Measurements from ENCODE around the gene TPRN.

The TPRN gene

GRCh38 chr9:137236238-137236935 is 35.8 kb upstream of the TPRN start:
- peak in 56 of 58 donors; percentile 7 to 88 (median 67) for DNase-seq

DNA sequence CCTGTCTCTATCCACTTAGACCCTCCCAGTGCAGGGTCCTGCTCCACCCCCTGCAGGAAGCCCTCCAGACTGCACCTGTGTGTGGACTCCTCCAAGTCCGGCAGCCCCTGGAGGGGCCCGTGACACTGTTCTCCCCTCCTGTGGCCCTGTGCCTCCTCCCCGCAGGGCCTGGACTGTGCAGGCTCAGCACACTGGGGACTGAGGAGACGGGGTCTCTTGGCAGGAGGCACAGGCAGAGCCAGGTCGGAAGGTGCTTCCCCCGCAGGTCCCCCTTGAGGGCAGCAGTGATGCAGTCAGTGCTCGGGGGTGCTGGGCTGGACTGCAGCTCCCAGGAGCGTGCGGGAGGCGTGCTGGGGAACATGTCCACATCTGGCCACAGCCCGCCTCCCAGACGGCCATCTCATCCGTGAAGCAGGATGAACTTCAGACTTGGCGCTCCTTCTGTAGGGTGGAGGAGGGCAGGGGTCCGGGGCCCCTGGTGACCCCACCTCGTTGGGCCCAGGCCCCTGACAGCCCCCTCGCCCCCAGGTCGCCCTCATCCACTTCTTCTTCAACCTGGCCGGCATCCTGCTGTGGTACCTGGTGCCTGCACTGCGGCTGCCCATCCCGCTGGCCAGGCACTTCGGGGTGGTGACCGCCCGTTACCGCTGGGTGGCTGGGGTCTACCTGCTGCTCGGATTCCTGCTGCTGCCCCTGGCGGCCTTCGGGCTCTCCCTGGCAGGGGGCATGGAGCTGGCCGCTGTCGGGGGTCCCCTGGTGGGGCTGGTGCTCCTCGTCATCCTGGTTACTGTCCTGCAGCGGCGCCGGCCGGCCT is 35.1 kb upstream of the TPRN start:
- DNase-seq = no peak

DNA sequence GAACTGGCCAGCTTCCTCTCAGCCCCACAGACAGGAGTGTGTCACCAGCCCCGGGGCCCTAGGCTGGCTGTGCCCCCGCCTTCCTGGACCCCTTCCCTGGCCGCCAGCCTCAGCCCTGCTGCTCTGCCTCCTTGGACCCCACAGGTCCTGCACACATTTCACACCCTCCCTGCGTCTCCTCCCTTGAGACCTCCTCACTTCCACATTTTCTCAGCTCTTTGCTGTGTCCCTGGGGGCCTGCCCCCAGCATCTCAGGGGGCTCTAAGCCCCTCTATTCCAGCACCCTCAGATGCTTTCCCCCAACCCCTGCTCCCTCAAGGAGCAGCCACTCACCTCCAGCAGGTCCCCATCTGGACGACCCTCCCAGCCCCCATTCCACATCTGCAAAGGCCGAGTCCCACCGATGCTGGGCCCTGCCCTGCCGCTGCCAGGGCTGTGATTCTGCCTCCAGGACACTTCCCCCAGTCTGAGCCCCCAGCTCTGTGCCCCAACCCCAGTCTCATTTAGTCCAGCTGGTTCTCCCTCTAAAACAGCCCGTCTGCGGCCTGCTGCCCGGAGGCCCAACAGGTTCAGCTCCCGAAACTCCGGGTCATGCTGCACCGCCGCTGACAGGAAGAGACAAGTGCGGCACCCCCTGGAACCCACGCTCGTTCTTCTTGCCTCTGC is 34.4 kb upstream of the TPRN start:
- no peak for DNase-seq

DNA sequence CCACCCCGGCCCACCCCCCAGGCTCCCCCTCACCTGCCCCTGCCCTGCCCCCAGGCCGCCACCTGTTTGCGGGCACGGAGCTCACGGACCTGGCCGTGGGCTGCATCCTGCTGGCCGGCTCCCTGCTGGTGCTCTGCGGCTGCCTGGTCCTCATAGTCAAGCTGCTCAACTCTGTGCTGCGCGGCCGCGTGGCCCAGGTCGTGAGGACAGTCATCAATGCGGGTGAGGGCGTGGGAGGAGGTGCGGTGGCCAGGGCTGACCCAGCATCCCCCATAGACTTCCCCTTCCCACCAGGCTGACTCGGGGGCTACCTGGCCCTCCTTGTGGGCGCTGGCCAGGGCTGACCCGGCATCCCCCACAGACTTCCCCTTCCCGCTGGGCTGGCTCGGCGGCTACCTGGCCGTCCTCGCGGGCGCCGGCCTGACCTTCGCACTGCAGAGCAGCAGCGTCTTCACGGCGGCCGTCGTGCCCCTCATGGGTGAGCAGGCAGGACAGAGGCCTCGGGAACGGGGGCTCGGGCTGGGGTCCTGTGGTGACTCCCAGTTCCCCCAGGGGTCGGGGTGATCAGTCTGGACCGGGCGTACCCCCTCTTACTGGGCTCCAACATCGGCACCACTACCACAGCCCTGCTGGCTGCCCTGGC is 33.6 kb upstream of the TPRN start:
- DNase-seq = no peak

DNA sequence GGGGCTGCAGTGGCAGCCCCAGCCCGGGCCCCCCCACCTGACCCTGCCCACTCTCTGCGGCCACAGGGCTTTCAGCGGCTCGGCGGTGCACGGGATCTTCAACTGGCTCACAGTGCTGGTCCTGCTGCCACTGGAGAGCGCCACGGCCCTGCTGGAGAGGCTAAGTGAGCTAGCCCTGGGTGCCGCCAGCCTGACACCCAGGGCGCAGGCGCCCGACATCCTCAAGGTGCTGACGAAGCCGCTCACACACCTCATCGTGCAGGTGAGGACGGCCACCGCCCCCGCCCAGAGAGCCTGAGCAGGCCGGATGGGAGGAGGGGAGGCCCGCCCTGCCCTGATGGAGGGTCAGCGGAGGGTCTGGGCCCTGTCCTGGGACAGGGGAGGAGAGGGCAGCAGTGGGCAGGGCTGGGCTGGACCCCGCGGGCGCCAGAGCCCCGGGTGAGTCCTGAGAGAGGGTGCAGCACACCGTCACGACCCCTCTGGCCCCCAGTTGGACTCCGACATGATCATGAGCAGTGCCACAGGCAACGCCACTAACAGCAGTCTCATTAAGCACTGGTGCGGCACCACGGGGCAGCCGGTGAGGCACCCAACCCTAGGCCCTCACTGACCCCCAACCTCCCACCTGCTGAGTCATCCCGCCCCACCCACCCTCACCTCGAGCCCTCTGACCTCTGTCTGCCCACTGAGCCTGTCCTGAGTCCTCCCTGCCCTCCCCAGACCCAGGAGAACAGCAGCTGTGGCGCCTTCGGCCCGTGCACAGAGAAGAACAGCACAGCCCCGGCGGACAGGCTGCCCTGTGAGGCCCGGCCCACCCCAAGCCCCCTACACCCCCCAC is 32.8 kb upstream of the TPRN start:
- DNase-seq = no peak

DNA sequence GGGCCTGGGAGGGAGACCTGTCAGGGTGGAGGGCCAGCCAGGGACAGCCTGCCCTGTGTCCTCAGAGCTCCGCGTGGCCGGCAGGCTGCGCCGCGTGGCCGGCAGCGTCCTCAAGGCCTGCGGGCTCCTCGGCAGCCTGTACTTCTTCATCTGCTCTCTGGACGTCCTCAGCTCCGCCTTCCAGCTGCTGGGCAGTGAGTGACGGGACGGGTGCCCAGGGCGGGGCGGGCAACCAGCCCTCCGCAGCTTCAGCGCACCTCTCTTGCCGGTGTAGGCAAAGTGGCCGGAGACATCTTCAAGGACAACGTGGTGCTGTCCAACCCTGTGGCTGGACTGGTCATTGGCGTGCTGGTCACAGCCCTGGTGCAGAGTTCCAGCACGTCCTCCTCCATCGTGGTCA is 32.0 kb upstream of the TPRN start:
- DNase-seq = no peak

DNA sequence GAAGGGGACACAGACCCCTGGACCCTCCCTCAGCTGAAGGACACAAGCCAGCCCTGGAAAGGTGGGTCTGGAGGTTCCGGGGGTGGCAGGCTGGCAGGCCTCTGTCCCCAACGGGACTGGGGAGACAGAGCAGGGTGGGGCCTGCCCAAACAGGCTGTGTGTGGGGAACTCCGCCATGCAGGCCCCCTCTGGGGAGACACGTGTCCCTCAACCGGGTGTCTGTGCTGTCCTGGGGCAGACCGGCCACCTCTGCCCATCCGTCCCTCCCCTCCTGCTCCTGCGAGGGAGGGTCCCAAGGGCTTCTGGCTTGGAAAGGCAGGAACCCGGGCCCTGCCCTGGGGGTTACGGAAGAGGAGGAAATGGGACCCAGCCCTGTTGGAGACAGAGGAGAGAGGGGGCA is 31.6 kb upstream of the TPRN start:
- no peak for DNase-seq

GRCh38 chr9:137231372-137232039 is 31.0 kb upstream of the TPRN start:
- no peak for DNase-seq

DNA sequence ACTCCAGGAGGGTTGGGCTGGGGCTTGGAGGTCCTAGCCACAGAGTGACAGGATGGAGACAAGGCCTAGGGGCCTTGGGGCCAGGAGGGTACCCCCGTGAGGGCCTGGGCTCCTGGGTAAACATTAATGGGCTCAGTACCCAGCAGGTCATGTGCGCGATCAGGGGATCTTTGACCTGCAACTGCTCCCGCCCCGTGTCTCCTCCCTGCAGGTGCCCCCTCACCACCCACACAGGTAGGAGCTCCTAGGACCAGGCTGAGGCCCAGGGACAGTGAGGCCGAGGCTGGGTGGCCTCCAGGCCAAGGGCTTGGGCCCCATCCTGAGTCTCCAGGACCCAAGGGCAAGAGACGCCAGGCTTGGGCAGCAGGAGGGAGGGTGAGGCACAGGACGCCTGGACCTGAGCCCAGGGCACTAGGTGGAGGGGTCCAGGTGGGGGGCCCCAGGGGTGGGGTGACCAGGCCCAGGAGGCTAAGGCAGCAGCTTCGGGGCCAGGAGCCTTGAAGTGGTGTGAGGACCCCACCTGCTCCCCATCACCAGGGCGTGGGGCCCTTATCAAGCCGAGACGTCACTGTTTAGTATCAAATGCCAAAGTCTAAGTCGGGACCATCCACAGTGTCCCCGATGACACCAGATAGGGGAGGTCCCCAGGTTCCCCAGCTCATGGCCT is 30.3 kb upstream of the TPRN start, which contains the start of gene SLC34A3:
Gene SLC34A3 (plus strand): TSS at position 197 of the 667 bp plus-strand sequence. CDS start 802 bp downstream, outside the sequence.
- no peak for DNase-seq

DNA sequence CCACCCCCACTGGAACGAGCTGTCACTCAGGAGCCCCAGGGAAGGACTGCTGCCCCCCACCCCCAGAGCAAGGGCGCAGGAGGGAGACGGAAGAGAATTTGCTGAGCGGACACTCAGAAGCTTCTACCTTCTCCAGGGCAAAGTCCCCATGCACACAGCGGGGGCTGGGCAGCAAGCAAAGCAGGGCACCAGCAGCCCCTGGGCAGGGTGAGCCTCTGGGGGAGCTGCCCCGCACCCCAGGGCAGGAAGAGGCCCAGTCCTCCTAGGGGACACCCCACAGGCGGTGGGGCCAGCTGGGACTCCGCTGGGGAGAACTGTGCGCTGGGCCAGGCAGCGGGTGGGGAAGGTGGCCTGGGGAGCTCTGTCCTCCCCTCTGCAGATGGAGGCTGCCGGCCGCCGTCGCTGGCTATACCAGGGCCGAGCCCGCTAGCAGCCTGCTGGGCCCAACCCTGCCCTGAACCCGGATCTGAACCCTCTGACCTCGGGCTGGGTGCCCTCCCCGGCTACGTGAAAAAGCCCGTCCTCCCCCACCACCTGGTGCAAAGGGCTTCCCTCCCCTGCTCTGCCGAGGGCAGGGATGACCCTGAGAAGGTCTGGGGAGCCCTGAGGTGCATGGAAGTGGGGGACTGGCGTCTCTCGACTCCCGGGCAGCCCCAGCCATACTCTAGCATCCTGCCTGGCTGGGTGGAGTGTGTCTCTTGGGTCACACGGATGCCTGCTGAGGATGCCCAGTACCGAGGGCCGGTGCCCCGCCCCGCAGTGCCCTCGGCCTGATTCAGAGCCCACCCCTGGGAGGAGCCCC is 29.6 kb upstream of the TPRN start:
- DNase-seq = no peak

DNA sequence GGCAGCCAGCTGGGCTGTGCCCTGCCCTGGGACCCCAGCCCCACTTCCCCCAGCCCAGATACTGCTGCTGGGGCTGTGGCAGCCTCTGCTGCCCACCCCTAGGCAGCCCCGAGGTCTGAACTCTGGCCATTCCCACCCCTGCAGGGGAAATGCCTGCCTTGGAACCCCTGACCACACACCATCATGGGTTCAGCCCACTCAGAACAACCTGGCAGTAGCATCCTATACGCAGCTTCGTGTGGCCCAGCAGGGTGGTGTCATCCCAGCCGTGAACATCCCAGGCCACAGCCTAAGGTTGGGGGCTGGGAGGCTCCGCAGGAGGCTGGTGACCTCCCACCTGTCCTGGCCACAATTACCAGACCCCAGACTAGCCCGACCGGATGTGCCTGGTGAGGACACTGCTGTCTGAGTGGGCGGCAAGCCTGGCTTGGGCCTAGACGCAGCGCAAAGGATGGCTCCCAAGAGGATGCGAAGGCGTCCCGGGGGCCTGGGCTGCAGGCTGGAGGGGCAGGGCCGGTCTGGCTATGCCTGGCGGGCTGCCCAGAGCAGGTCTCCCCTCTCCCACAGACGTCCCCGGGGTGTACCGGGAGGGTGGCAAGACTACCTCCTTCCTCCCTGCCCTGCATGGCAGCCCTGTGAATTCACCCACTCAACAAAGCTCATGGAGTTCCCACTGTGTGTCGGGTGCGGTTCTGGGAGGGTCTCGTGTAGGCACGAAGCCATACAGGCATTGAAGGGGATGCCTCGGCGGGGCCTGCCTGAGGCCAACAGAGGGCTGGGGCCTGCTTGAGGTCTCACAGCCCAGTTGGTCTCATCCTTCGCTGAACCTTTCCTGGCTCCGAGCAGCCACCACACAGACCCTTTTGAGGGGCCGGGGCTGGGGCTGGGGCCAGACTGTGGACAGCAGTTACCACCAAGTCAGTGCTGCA is 28.7 kb upstream of the TPRN start:
- DNase-seq = no peak

GRCh38 chr9:137228506-137228967 is 28.0 kb upstream of the TPRN start:
- no peak for DNase-seq

- no peak for DNase-seq
Measured at GRCh38 chr9:137227853-137228505, 27.4 kb upstream of the TPRN start.

- peak in 50 of 58 donors; percentile 11 to 70 (median 42) for DNase-seq
Measured at GRCh38 chr9:137227054-137227852, 26.7 kb upstream of the TPRN start, which contains the start of gene RNF224. Gene RNF224 (plus strand): TSS chr9:137227502. CDS start chr9:137228336, 834 bp downstream.

DNA sequence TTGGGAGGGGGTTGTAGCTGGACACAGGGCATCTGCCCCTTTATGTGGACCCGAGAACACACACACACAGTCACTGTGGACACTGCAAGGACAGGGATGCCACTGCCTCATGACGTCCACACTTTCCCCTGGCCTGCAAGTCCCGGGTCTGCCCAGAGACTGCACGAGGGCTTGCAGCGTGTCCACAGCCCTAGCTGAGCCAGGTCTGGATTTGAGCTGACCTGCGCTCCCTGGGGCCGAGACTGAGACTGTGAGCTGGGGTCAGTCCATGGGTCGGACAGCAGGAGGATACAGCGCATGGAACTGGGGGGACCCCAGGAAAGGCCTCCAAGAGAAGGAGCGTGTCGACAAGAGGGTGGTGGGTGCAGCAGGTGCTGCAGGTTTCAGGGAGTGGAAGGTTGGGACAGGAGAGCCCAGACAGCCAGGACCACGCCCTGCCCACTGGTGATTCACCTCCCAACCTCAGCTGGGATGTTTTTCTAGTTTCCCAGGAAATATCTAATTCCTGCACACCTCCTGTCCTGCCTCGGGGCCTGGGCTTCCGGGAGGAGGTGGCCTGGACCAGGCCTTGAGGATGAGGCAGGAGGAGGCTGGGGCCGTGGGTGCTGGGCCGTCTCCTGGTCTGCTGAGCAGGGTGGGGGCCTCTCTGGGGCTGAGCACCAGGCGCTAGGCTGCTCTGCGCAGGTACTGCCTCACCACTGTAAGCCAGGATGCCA is 26.0 kb upstream of the TPRN start:
- DNase-seq = no peak
